GM21515 (cell line): ENCODE data around the gene ARHGAP29.
"Not testable (repeated sequence)": the region's sequence is repeated elsewhere in the genome, so short reads cannot be mapped to it uniquely, and the experiment has no call there.

Source experiments
- ATAC-seq: cut with Tn5 transposase; IDR thresholded peaks from one replicate; pipeline ENCODE4 v1.9.1; 2021; ENCODE audit not compliant: unreplicated experiment

The ARHGAP29 gene

GRCh38 chr1:94183197-94183815 lies 54.1 kb downstream of the ARHGAP29 start:
- no peak for ATAC-seq

DNA sequence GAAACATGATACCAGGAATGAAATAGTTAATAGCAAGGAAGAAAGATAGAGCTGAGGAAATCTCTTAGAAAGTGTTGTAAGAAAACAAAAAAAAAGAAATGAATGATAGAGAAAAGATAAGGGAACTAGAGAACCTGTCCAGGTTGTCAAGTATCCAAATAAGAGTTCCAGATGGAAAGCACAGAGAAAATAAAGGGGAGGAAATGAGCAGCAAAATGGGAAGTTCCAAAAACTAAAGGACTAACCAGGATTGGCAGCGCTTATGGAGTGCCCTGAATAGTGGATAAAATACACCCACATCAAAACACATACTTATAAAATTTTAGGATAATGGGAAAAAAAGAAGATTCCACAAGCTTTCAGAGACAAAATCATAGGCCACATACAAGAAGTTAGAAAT lies 55.2 kb downstream of the ARHGAP29 start:
- no peak for ATAC-seq

GRCh38 chr1:94180650-94181049 lies 56.7 kb downstream of the ARHGAP29 start:
- no peak for ATAC-seq

DNA sequence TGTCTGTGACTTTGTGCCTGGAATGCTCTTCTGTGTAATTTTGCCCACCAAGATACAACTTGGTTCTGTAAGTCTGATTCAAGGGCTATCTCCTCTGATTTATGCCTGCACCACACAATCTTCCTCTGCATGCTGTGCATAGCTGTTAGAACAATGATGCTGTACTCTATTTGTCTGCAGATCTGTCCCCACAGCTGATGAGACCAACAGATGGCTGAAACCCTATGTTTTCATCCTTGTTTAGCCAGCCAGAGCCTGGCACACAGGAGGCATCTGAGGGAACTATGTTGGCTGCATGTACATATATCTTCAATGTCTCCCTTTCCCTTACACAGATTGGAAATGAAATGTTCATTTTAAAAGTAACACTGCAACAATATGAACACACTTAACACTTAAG lies 58.5 kb downstream of the ARHGAP29 start:
- ATAC-seq, result no peak

DNA sequence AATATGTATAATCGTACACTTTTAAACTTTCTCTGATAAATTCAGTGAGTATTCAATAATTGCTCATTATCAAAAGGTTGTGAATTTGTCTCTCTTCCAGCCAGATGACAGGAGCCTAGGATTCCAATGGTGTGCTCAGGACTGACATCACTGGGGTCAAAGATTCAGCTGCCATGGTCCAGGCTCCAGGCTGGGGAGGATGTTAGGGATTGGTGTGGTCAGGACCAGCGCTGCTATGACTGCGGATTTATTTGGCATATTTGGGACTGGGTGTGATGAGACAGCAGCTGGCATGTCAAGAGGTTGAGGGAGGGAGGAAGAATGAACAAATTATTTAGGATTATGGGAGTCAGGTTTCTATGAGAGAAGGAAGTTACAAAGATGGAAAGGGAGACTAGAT lies 68.3 kb downstream of the ARHGAP29 start:
- no peak for ATAC-seq

DNA sequence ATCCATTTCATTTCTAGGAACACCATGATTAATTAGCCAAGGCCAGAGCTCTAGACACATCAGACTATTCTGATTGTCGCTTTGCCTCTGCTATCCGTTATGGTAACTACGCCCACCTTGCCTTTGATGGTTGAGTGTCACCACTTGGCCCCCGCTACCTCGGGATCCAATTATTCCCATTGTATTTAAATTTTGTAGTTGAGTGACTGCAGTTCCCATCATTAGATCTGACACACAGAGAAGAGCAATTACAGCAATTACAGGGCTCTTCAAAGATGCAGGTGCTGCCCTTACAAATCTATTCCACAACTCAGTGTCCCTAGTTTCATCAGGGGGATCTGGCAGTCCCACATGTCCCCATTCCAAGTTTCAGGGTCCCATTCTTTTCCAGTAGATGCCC lies 71.5 kb downstream of the ARHGAP29 start:
- ATAC-seq, result no peak

DNA sequence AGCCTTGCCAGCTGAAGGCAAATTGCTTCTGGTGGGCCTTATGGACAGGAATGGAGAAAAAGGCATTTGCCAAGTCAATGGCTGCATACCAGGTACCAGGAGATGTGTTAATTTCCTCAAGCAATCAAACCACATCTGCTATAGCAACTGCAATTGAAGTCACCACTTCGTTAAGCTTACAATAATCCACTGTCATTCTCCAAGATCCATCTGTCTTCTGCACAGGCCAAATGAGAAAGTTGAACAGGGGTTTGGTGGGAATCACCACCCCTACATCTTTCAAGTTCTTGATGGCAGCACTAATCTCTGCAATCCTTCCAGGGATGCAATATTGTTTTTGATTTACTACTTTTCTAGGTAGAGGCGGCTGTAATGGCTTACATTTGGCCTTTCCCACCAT lies 72.5 kb downstream of the ARHGAP29 start:
- ATAC-seq, result not testable (repeated sequence)

DNA sequence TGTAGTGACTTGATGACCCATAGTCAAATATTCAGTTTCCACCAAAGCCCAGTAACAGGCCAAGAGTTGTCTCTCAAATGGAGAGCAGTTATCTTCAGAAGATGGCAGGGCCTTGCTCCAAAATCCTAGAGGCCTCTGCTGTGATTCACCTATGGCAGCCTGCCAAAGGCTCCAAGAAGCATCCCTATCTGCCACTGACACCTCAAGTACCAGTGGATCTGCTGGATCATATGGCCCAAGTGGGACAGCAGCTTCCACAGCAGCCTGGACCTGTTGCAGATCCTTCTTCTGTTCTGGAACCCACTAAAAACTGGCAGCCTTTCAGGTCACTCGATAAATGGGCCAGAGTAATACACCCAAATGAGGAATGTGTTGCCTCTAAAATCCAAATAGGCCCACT lies 73.3 kb downstream of the ARHGAP29 start:
- not testable (repeated sequence) for ATAC-seq

DNA sequence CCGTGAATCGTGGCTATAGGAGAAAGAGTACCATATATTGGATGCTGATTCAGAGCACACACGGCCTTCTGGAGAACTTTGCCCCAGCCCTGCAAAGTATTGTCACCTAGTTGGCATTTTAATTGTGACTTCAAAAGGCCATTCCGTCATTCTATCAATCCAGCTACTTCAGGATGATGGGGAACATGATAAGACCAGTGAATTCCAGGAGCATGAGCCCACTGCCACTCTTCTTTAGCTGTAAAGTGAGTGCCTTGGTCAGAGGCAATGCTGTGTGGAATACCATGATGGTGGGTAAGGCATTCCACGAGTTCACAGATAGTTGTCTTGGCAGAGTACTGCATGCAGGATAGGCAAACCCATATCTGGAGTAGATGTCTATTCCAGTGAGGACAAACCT lies 74.1 kb downstream of the ARHGAP29 start:
- ATAC-seq, result not testable (repeated sequence)

DNA sequence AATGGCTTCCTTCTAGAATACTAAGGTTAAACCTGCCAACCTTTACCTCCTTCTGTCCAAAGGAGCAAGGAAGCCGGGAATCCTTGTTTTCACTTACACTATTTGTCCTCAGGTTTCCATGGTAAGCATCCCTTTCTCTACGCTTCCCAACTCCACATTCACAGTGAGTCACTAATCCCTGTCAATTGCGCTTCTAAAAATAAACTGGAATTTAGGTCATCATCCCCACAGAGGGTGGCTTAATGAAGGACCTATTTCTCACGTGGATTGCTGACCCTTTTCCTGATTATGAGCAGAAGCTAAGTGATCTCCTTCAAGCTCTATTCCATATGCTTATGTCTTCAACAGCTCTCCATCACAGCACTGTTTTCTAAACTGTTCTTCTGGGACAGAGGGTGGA lies 76.6 kb downstream of the ARHGAP29 start:
- ATAC-seq, result no peak

GRCh38 chr1:94156096-94156625 lies 81.2 kb downstream of the ARHGAP29 start:
- ATAC-seq, result no peak

DNA sequence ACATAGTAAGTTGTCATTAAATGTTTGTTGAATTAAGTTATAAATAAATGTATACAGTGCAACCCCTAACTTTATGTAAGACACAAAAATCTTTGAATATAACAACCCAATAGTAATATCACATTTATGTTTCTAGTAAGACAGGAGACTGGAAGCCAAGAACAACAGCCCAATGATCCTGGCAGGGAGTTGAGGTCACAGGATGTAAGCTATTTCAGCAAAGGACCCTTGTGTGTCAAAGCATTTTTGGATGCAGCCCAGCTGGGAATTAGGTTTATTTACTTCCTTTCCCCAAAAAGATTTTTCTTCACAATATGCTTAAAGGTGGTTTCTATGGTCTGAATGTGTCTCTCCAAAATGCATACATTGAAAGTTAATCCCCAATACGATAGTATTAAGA lies 82.4 kb downstream of the ARHGAP29 start:
- no peak for ATAC-seq

- ATAC-seq, result no peak
Observed at GRCh38 chr1:94153133-94153532, 84.3 kb downstream of the ARHGAP29 start.

DNA sequence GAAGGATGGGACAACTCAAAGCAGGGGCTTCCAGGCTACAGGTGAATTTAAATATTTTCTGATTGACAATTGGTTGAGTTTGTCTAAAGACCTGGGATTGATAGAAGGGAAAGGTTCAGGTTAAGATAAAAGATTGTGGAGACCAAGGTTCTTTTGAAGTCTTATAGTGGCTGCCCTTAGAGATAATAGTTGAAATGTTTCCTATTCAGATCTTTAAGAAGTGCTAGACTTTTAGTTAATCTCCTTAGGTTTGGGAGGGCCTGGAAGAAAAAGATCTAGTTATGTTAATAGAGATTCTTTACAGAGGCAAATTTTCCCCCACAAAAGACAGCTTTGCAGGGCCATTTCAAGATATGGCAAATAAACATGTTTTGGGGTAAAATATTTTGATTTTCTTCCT lies 88.2 kb downstream of the ARHGAP29 start:
- ATAC-seq, result not testable (repeated sequence)

GRCh38 chr1:94146273-94146672 lies 91.1 kb downstream of the ARHGAP29 start:
- ATAC-seq, result no peak

- no peak for ATAC-seq
Observed at GRCh38 chr1:94144836-94145235, 92.5 kb downstream of the ARHGAP29 start.

DNA sequence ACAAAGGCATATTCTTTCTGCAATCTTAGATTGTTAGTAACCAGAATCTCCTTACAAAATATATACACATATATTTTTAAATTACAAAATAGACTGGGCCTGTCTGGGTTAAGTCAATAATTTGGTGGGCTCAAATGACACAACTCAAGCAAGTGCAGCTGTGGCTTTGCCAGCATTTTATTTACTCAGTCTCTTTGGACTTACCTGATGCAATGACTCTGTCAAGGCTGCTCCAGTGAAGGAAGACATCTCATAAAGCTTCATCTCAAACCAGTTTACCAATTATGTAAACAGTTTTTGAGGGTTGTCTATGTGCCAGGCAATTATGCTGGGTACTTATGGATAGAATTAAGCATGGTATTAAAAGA lies 93.6 kb downstream of the ARHGAP29 start:
- ATAC-seq, result no peak

GRCh38 chr1:94143173-94143808 lies 94.1 kb downstream of the ARHGAP29 start:
- no peak for ATAC-seq

GRCh38 chr1:94142583-94142982 lies 94.8 kb downstream of the ARHGAP29 start:
- no peak for ATAC-seq

GRCh38 chr1:94142022-94142421 lies 95.4 kb downstream of the ARHGAP29 start:
- no peak for ATAC-seq

DNA sequence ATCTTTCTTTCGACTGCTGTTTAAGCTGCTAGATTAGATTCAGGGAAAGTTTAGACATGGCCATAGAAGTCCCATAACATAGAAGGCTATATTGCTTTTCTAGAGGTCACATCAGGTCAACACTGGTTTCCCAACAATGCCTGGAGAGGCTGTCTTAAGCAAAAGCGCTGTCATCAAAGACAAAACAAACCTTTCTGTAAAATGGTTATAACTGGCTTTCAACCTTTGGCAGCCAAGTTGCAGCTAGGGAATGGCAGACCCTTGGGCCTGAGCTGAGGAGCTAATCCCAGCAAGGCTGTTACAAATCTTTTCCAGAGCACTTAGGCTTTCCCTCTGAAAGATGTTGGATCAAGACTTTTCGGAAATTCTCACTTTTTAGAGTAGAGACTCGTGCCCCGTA lies 105.3 kb downstream of the ARHGAP29 start:
- no peak for ATAC-seq

- ATAC-seq, result no peak
Observed at GRCh38 chr1:94130851-94131595, 106.4 kb downstream of the ARHGAP29 start.
